Renal pelvis (tissue), 12 donors: ENCODE measurements around the gene STRADB. TPM values are rescaled to one million over a fixed set of nuclear protein-coding genes. Genes with fewer than 3 reads are reported as not detected.
A peak's percentile ranks its signal among the peaks of the same experiment; 100 is the strongest.

Experiments used
- DNase-seq: peaks from one replicate; pipeline ENCODE4 v3.0.0-alpha.2; 2013
- long read RNA-seq, 16 experiments: transcript quantifications; one replicate each; lab custom pipeline, GENCODE V29; 2026
- polyA plus RNA-seq, 3 donors: library from polyadenylated mRNA; unstranded; fragments of 120-200 nt; gene quantifications; one replicate each; pipeline ENCODE4 v1.2.1, GENCODE V29; 2013; ENCODE audit not compliant: insufficient read length in 3 of 3

STRADB gene
- polyA plus RNA-seq = 100 to 1,000 TPM in 2 of 3 donors, 10 to 100 TPM in 1; 63.8 to 110 (median 101) TPM
- long read RNA-seq, donor 1, transcript STRADB-201 (12 exons, 2,293 nt) = major isoform, 12 of 17 reads
- long read RNA-seq, donor 1, partial matches to known transcripts = 5 of 17 reads
- long read RNA-seq, donor 1, other reads (novel, unspliced or antisense) = 0 of 17 reads
- long read RNA-seq, donor 2, transcript STRADB-201 (12 exons, 2,293 nt) = major isoform, 12 of 45 reads
- long read RNA-seq, donor 2, partial matches to known transcripts = 32 of 45 reads
- long read RNA-seq, donor 2, other reads (novel, unspliced or antisense) = 0 of 45 reads
- long read RNA-seq, donor 3, transcript STRADB-201 (12 exons, 2,293 nt) = major isoform, 12 of 29 reads
- long read RNA-seq, donor 3, partial matches to known transcripts = 12 of 29 reads
- long read RNA-seq, donor 3, other reads (novel, unspliced or antisense) = 5 of 29 reads
- long read RNA-seq, donor 4, transcript STRADB-201 (12 exons, 2,293 nt) = major isoform, 14 of 14 reads
- long read RNA-seq, donor 4, partial matches to known transcripts = 0 of 14 reads
- long read RNA-seq, donor 4, other reads (novel, unspliced or antisense) = 0 of 14 reads
- long read RNA-seq, donor 5, transcript STRADB-201 (12 exons, 2,293 nt) = major isoform, 5 of 5 reads
- long read RNA-seq, donor 5, partial matches to known transcripts = 0 of 5 reads
- long read RNA-seq, donor 5, other reads (novel, unspliced or antisense) = 0 of 5 reads
- long read RNA-seq, donor 6, transcript STRADB-201 (12 exons, 2,293 nt) = major isoform, 22 of 23 reads
- long read RNA-seq, donor 6, partial matches to known transcripts = 0 of 23 reads
- long read RNA-seq, donor 6, other reads (novel, unspliced or antisense) = 0 of 23 reads
- long read RNA-seq, donor 7, transcript STRADB-201 (12 exons, 2,293 nt) = major isoform, 19 of 25 reads
- long read RNA-seq, donor 7, partial matches to known transcripts = 5 of 25 reads
- long read RNA-seq, donor 7, other reads (novel, unspliced or antisense) = 0 of 25 reads
- long read RNA-seq, donor 8, partial matches to known transcripts = 0 of 4 reads
- long read RNA-seq, donor 8, other reads (novel, unspliced or antisense) = 0 of 4 reads
- long read RNA-seq, donor 9, transcript STRADB-201 (12 exons, 2,293 nt) = major isoform, 15 of 27 reads
- long read RNA-seq, donor 9, partial matches to known transcripts = 12 of 27 reads
- long read RNA-seq, donor 9, other reads (novel, unspliced or antisense) = 0 of 27 reads
- long read RNA-seq, donor 10, transcript STRADB-201 (12 exons, 2,293 nt) = major isoform, 13 of 62 reads
- long read RNA-seq, donor 10, partial matches to known transcripts = 47 of 62 reads
- long read RNA-seq, donor 10, other reads (novel, unspliced or antisense) = 0 of 62 reads
- long read RNA-seq, donor 11, transcript STRADB-201 (12 exons, 2,293 nt) = major isoform, 7 of 8 reads
- long read RNA-seq, donor 11, partial matches to known transcripts = 0 of 8 reads
- long read RNA-seq, donor 11, other reads (novel, unspliced or antisense) = 0 of 8 reads
- long read RNA-seq, donor 12, transcript STRADB-201 (12 exons, 2,293 nt) = major isoform, 16 of 17 reads
- long read RNA-seq, donor 12, partial matches to known transcripts = 0 of 17 reads
- long read RNA-seq, donor 12, other reads (novel, unspliced or antisense) = 0 of 17 reads
- long read RNA-seq, donor 13, partial matches to known transcripts = 0 of 6 reads
- long read RNA-seq, donor 13, other reads (novel, unspliced or antisense) = 0 of 6 reads
- long read RNA-seq, donor 14 = 0 reads
- long read RNA-seq, donor 15, transcript STRADB-201 (12 exons, 2,293 nt) = major isoform, 12 of 13 reads
- long read RNA-seq, donor 15, partial matches to known transcripts = 0 of 13 reads
- long read RNA-seq, donor 15, other reads (novel, unspliced or antisense) = 0 of 13 reads
- long read RNA-seq, donor 16, transcript STRADB-201 (12 exons, 2,293 nt) = major isoform, 20 of 20 reads
- long read RNA-seq, donor 16, partial matches to known transcripts = 0 of 20 reads
- long read RNA-seq, donor 16, other reads (novel, unspliced or antisense) = 0 of 20 reads

DNA sequence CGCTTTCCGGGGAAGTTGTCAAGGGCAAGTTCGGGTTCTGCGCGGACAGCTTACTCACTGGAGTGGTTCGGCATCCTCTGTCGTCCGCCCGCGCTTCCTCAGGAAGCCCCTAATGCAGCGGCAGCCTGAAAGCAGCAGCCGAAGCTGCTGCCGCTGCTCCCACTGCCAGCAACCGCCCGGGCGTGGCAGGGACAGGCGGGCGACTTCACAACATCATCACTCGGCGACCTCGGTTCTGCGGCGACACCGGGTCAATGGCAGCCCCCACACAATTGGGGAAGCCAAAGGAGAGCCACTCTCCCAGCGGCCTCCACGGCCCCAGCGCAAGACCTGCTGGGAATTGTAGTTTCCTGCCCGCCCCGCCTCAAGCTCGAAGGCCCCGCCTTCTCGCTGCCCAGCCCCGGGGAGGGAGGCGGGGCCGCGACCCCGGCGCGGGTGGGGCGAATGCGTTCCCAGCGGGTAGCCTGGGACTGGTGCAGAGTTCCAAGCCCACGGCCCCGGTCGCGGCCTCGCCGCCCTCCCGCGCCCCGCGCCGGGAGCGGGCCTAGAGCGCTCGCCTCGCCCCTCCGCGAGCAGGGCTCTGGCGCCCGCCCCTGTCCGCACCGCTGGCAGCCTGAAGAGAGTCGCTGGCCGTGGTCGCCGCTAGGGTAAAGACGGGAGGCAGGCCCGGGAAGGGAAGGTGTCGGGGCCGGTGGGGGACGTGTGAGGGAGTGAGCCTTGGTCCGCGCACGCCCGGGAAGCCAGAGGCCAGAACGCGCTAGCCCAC lies at the start of gene STRADB, which contains the start of gene TRAK2:
Gene STRADB (plus strand): TSS at position 449 of the 766 bp plus-strand sequence. CDS start 3,101 bp downstream, outside the sequence.
Gene TRAK2 (minus strand): TSS at position 167 of the 766 bp plus-strand sequence. CDS start 30,951 bp downstream, outside the sequence.
- DNase-seq = peak; percentile 95

GRCh38 chr2:201401815-201402214 lies 49.7 kb upstream of the STRADB start:
- no peak for DNase-seq

DNA sequence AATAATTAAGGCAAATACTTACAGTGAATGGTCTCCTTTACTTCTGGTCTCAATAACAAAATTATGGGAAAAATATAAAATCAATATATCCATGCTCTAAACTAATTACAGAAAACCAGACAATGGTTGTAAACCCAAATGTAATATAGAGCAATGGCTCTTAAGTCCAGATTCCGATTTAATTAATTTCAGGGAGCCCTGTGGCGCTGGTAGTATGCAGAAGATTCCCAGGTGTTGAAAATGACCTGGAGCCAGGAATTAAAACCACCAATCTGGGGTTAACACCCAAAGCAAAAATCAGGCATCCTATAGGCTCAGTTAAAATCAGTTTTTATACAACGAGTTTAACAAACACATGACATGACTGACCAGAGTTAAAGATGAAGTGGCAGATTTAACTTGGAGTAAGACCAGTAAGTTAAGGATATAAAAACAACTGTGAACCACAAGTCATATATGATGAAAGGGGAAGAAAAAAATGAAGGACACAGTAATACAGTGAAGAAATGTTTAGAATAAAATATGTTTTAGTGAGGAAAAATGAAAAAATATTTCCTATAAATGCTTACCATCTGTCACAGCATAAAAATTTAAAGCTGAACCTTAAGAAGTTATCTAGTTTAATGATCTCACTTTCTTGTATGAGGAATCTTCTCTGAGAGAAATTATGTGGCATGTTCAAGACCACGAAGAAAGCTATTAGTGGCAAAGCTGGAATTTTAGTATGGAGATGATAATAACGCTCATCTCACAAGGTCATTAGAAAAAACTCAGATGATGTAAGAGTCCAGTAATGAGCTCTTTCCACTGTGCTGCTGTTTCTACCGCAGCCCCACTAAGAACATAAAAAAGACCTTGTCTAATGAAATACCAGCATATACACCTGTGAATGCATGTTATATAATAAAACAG lies 48.6 kb upstream of the STRADB start:
- no peak for DNase-seq

DNA sequence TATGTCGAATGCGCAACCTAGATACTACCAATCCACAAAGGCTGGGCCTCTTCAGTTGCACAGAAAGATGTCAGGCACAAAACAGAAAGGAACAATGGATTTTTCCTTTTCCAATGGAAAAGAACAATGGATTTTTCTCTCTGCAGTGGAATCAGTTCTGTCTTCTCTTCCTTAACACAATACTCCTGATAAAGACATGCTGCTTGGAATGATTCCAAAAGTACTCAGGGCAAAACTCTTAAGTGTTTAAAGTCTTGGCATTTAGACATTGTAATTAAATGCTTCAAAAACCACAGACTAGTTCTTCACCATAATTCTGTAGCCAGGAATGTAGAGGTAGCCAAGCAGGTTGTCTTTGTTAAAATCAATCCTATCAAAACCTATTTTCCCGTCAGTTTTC lies 47.7 kb upstream of the STRADB start:
- no peak for DNase-seq

DNA sequence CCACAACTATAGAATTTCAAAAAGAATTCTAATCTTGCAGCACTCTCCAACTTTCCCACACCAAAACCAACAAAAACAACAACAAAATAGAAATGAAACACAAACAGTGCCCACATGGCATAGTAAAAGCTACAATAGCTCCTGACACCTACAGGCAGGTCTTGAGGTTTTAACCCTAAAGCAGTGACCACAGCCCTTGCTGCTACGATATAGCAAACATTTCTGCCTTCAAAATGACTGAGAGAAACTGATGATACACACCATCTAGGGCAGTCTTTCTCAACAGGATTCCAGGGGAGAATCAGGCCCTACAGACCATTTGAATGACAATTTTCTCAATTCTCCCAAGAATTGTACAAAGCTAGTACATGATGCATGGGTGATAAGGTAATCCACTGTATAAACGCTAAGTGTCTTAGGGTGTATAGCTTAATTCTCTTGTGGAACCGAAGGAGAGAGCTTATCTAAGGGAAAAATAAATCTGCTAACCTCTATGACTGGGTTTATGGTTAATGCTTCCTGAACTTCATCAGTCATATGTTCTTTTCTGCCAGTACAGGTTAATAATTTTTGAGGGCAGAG lies 46.8 kb upstream of the STRADB start:
- DNase-seq = no peak

DNA sequence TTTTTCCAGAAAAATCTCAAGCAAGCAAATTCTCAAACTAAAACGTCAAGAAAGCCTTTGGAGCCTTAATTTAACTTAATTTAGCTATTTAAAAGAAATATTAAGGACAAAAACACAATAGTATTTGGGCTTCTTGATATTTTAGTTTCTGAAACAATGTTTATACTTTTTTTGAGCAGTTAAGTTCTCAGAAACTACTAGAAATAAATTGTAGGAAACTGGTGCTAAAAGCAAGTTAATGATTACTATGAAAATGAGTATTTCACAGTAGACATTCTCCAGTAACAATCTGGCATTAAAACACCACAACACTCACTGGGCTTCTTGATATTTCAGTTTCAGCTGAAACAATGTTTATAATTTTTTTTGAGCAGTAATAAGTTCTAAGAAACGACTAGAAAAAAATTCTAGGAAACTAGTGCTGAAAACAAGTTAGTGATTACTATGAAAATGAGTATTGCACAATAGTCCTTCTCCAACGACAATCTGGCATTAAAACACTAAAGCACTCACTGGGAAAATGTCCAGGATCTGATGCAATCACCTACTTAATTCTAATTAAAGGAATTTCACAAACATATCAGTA lies 45.4 kb upstream of the STRADB start:
- peak; percentile 42 for DNase-seq

DNA sequence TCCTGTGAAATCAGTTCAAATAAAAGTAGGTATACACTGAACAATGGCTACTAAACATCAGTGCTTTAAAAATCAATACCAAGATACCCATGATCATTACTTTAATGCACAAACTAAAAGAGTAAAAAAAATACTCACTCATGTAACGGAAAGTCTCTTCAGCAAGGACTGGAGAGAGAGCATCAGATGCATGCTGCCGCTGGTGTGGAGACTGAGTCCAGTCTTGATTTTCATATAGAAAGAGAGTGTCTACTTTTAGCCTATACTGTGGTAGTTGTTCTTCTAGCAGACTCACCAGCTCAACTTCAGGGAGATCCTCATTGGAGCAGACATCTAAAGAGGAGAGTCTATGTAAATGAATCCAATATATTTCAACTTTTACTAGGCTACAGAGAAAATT lies 44.3 kb upstream of the STRADB start:
- DNase-seq = no peak

GRCh38 chr2:201408931-201409330 lies 42.6 kb upstream of the STRADB start:
- DNase-seq = no peak

DNA sequence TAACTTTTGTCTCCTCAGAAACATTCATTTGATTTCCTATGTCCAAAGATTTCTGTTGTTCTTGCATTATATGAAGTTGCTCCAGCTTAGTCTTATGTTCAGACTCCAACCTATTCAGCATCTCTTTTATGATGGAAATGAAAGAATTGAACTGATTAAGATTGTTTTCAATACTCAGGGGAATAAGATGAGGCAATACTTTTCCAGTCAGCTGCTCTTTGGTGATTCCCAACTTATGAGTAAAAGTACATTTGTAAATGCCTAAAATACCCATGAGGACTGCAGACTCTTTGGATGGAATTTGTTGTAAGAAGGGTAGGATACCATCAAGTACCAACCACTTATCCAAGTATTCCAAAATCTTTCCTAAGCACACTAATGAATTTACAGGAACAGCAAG lies 40.1 kb upstream of the STRADB start:
- DNase-seq = no peak

DNA sequence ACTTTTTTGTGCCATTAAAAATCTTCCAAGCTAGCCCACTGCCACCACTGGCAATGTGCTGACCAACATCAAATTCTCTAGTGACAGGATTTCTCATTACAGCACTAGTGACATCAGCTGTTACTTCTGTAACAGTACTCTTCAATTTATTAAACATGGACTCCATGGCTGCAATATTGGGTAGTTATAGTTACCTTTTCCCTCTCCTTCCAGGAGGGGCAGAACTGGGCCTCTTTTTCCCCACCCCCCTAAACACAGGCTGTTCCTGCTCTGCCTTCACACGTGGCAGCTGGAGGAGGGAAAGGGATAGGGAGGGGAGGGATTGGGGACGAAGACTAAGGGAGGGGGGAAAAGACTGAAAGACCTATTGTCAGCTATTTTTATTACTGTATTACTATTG lies 38.4 kb upstream of the STRADB start:
- DNase-seq = no peak

GRCh38 chr2:201413552-201413951 lies 38.0 kb upstream of the STRADB start:
- no peak for DNase-seq

DNA sequence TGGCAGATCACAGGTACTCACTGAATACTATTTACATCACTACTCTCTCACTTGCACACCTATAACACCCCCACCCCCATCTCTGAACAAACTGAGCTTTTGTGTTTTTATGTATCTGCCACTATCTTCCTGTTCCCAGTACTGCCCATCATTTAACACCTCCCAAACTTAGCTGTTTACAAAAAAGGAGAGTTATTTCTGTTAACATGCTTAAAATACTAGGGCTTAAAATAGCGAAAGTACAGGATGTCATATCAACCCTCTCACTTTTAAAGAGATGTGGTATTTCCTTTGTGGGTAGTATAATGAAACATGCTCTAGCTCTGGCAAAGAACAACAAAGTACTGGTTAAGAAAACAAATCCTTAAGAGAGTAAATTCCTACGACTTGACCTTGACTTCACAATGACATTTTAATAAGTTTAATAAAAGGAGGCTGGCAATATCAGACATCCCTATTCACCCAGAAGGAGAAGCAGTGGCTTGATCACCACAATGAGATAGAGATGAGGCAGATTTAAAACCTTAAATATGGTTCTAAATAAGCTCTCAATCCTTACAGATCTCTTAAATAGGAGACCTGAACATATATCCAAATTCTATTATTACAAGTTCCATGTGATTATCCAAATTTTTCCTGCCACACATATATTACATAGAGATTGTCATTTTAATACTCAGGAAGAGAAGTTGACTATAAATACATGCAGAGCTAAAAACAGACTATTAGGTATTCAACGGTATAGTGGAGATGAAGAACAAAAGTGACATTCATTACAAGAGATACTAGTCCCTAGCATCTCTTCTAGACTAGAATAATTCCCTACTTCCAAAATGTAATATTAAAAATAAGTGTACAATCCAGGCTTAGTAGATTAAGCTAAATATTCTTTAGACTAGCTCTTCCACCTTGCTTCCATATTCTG lies 37.2 kb upstream of the STRADB start:
- no peak for DNase-seq

- no peak for DNase-seq
Observed at GRCh38 chr2:201415149-201415548, 36.4 kb upstream of the STRADB start.

DNA sequence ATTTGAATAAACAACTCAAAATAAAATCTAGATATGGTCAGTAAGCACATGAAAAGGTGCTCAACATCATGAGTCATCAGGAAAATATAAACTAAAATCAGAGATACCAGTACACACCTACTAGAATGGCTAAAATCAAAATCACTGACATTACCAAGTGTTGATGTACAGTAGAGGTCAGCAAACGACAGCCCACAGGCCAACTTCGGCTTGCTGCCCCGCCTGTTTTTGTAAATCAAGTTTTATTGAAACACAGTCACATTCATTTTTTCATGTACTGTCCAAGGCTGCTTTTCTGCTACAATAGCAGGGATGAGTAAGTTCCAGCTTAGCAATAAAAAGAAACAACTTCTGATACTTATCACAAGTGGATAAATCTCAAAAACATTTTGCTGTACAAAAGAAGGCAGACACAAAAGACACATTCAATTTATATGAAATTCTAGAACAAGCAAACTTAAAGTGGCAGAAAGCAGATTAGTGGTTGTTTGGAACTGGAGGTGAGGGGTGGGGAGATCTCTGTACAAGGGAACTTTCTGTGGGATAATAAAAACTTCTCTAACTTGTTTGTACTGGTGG lies 32.4 kb upstream of the STRADB start:
- no peak for DNase-seq

DNA sequence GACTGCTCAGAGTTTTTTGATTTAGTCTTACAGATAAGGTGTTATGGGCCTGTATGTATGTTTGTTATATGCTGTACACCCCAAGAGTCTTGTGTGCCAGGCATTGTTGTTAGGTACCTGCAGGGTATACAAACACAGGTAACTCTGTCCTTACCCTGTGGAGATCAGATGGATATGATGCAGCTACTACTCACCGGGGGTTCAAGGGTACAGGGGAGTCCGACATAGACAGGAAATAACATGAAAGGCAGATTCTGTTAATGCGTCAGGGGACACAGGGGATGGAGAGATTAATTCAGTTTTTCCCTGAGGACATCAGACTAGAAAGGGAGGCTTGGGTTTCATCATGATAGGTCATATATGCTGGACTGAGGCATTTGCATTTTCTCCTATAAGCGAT lies 31.6 kb upstream of the STRADB start:
- DNase-seq = no peak
